GM10266 (cell line): ENCODE measurements around the gene PTPRU.

Source experiments
- DNase-seq: peaks from one replicate; pipeline ENCODE4 v3.0.0; 2012; ENCODE audit errors: extremely low spot score
- TF ChIP-seq, protein P1 (sequence below): IDR thresholded peaks from 2 replicates; pipeline ENCODE4 v1.5.1; 2012; ENCODE audit warnings: mild to moderate bottlenecking, low read depth; ENCODE audit not compliant: control insufficient read depth, insufficient read depth; ENCODE audit errors: missing control alignments

PTPRU gene

DNA sequence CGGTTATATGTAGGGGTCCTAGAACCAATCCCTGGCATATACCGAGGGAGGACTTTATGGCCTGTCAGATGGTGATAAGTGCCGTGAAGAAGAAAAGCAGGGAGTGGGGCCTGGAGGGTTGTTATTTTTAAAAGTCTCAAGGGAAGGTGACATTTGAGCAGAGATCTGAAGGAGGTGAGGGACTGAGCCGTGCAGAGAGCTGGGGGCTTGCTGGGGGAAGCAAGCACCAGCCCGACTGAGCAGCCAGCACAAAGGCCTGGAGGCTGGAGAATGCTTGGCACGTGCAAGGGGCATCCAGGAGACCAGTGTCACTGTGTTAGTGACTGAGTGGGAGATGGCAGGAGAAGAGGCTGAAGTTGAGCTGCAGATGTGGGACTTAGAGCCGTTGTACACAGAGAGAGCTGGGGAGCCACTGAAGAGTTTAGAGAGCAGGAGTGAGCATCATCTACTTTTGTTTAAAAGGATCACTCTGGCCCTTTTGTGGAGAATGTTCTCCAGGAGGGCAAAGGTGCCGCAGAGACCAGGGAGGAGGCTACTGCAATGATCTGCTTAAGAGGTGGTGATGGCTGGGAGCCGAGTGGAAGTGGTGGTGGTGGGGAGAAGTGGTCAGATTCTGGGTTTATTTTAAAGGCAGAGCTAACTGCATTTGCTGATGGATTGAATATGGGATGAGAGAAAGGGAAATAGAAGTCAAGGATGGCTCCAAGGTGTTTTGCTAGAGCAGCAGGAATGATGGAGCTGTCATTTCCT is 31.2 kb downstream of the PTPRU start:
- TF ChIP-seq, protein P1, sequence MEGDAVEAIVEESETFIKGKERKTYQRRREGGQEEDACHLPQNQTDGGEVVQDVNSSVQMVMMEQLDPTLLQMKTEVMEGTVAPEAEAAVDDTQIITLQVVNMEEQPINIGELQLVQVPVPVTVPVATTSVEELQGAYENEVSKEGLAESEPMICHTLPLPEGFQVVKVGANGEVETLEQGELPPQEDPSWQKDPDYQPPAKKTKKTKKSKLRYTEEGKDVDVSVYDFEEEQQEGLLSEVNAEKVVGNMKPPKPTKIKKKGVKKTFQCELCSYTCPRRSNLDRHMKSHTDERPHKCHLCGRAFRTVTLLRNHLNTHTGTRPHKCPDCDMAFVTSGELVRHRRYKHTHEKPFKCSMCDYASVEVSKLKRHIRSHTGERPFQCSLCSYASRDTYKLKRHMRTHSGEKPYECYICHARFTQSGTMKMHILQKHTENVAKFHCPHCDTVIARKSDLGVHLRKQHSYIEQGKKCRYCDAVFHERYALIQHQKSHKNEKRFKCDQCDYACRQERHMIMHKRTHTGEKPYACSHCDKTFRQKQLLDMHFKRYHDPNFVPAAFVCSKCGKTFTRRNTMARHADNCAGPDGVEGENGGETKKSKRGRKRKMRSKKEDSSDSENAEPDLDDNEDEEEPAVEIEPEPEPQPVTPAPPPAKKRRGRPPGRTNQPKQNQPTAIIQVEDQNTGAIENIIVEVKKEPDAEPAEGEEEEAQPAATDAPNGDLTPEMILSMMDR = no peak
- no peak for DNase-seq

- TF ChIP-seq, protein P1 = no peak
- no peak for DNase-seq
These were observed 33.1 kb downstream of the PTPRU start for GRCh38 chr1:29269382-29269781.

- no peak for DNase-seq
- TF ChIP-seq, protein P1 = no peak
These were observed 34.7 kb downstream of the PTPRU start for GRCh38 chr1:29270929-29271521.

DNA sequence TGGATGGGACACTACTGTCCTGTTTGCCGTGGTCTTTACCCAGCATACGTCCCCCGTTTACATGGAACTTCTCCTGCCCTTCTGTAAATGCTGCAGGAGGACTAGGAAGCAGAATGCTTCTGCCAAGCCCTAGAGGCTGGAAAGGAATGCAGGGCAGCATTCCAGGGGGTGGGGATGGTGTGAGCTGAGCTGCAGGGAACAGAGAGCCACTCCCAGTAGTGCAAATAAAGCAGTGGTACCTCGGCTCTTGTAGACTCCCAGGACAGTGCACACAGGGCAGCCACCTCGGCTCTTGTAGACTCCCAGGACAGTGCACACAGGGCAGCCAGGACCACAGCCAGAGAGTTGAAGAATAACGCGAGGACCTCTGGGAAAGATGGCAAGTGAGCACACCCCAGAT is 35.4 kb downstream of the PTPRU start:
- DNase-seq = no peak
- TF ChIP-seq, protein P1 = no peak

DNA sequence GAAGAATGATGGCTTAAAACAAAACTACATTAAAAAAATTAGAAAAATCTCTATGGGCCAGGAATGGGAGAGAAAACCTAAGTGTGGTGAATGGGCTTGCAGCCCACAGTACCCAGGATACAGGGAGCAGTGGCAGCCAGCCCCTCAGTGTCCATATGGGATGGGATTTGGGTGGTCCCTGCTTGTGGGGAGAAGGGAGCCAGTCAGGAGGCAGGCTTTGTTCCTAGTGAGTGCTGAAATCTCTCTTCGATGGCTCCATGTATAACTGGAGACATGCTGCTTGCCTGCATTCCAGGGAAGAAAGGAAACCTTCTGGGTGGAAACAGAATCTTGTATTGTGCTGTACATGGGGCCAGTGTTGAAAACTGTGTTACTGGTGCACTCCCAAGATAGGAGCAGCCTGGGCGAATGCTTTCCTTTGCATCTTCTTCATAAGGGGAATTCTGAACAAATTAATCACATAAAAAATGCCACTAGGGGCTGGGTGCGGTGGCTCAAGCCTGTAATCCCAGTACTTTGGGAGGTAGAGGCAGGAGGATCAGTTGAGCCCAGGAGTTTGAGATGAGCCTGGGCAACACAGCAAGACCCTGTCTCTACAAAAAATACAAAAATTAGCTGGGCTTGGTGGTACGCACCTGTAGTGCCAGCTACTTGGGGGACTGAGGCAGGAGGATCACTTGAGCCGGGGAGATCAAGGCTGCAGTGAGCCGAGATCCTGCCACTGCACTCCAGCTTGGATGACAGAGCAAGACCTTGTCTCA is 36.0 kb downstream of the PTPRU start:
- DNase-seq = no peak
- TF ChIP-seq, protein P1 = no peak

GRCh38 chr1:29275435-29275834 is 39.1 kb downstream of the PTPRU start:
- no peak for DNase-seq
- TF ChIP-seq, protein P1 = no peak

GRCh38 chr1:29278124-29278523 is 41.8 kb downstream of the PTPRU start:
- TF ChIP-seq, protein P1 = no peak
- no peak for DNase-seq
